GM18907 (cell line): ENCODE measurements around the gene TSC22D2.

Experiments
- ATAC-seq: cut with Tn5 transposase; IDR thresholded peaks from one replicate; pipeline ENCODE4 v1.9.1; 2021; ENCODE audit warnings: mild to moderate bottlenecking, moderate library complexity; ENCODE audit not compliant: unreplicated experiment

TSC22D2 gene

GRCh38 chr3:150411106-150411460 is 3.0 kb downstream of the TSC22D2 start:
- no peak for ATAC-seq

- no peak for ATAC-seq
These were observed 3.4 kb downstream of the TSC22D2 start for GRCh38 chr3:150411546-150411945.

- no peak for ATAC-seq
These were observed 3.9 kb downstream of the TSC22D2 start for GRCh38 chr3:150411976-150412375.

GRCh38 chr3:150412561-150413231 is 4.6 kb downstream of the TSC22D2 start:
- ATAC-seq = no peak

GRCh38 chr3:150414258-150414657 is 6.2 kb downstream of the TSC22D2 start:
- ATAC-seq = no peak

- no peak for ATAC-seq
These were observed 6.9 kb downstream of the TSC22D2 start for GRCh38 chr3:150414959-150415358.

GRCh38 chr3:150419076-150419868 is 11.2 kb downstream of the TSC22D2 start:
- ATAC-seq = no peak

GRCh38 chr3:150419959-150420358 is 11.9 kb downstream of the TSC22D2 start:
- ATAC-seq = no peak

- no peak for ATAC-seq
These were observed 13.2 kb downstream of the TSC22D2 start for GRCh38 chr3:150421256-150421655.

GRCh38 chr3:150421799-150422548 is 13.9 kb downstream of the TSC22D2 start:
- ATAC-seq = no peak

- ATAC-seq = no peak
These were observed 14.8 kb downstream of the TSC22D2 start for GRCh38 chr3:150422907-150423306.

GRCh38 chr3:150423761-150424160 is 15.7 kb downstream of the TSC22D2 start:
- no peak for ATAC-seq

GRCh38 chr3:150426292-150426691 is 18.2 kb downstream of the TSC22D2 start:
- ATAC-seq = no peak

GRCh38 chr3:150428562-150428961 is 20.5 kb downstream of the TSC22D2 start:
- ATAC-seq = no peak

GRCh38 chr3:150429767-150430671 is 21.9 kb downstream of the TSC22D2 start:
- no peak for ATAC-seq

GRCh38 chr3:150433347-150433746 is 25.2 kb downstream of the TSC22D2 start:
- ATAC-seq = no peak

GRCh38 chr3:150434234-150434633 is 26.1 kb downstream of the TSC22D2 start:
- no peak for ATAC-seq

- no peak for ATAC-seq
These were observed 28.1 kb downstream of the TSC22D2 start for GRCh38 chr3:150436161-150436560.

GRCh38 chr3:150439657-150440056 is 31.6 kb downstream of the TSC22D2 start:
- no peak for ATAC-seq

GRCh38 chr3:150443331-150443741 is 35.2 kb downstream of the TSC22D2 start:
- ATAC-seq = no peak

GRCh38 chr3:150444371-150444770 is 36.3 kb downstream of the TSC22D2 start:
- no peak for ATAC-seq
